NOMO-1 treated with dmso at 0.1 percent for 144 hours (cell line): ENCODE measurements around the gene INCA1.
A peak's percentile ranks its signal among the peaks of the same experiment; 100 is the strongest.

Experiments used
- DNase-seq: peaks from one replicate; lab custom pipeline; 2025; ENCODE audit not compliant: unreplicated experiment; lab: John Stamatoyannopoulos, UW

The INCA1 gene

DNA sequence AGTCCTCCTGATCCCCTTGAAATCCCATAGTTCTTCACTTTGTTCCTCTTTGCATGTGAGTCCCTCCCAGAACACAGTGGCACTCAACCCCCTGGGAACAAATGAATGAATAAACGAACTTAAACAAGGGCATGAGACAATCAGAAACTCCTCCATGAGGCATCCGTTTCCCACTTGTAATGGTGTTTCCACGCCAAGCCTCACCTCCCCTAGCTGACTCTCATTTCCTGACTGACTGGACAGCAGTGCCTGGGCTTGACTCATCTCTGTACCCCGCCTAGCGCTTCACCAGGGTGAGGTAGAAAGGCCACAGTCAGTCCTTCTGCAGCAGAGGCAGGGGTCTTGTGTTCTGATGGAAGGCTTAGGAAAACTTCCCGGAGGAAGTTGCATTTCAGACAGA, 14.6 kb upstream of the INCA1 start:
- no peak for DNase-seq

DNA sequence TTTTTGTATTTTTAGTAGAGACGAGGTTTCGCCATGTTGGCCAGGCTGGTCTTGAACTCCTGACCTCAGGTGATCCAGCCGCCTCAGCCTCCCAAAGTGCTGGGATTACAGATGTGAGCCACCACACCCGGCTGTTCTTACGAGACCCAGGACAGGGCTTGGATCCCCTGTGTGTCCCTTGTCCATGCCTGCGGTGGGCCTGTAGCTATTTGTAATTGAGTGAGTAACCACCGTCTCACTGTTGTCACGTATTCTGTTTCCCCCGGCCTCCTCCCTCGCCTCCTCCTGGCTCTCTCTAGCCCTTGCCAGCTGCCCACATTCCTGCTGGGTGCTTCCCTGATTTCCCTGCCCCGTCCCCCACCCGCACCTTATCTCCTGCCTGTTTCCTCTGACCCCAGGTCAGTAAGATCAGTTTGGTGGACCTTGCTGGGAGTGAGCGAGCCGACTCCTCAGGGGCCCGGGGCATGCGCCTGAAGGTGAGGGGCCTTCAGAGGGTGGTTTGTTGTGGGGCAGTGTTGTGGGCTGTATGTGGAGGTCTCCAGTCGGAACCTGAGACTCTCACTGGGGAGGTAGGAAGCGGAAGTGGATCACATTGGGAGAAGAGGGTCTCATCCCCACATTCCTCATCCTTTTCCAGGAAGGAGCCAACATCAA, 6.0 kb upstream of the INCA1 start:
- no peak for DNase-seq

DNA sequence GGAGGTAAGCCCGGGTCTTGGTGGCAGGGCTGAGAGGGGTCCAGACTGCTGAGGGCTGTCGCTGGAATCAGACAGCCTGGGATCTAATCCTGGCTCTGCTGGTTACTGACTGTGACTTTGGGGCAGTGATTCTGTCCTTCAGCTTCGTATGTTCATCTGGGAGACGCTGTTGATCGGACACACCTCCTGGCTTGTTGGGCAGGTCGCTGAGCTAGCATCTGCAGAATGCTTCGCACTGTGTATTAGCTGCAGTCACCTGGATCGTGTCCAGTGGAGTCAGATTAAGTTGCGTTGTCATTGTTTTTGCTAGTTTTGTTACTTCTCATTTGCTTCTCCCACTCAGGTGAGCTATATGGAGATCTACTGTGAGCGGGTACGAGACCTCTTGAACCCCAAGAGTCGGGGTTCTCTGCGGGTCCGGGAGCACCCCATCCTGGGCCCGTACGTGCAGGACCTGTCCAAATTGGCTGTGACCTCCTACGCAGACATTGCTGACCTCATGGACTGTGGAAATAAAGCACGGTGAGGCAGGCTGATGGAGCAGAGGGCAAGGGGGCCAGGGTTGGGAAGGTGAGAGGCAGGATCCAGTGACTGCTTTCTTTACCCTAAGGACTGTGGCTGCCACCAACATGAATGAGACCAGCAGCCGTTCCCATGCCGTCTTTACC, 4.9 kb upstream of the INCA1 start:
- DNase-seq, result no peak

DNA sequence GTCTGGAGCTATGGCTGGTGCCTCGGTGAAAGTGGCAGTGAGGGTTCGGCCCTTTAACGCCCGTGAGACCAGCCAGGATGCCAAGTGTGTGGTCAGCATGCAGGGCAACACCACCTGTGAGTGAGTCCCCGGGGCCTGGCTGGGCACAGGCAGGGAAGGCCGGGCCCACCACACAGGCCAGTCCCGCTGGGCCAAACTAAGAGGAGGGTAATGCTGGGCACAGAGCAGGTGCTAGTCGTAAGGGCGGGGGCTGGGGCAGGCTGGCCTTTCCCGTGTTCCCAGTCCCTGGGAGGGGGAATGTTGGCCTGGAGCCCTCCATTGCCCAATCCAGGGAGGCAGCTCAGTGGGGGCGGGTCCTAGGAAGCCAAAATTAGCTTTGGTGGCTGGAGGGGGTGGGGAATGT, 2.9 kb upstream of the INCA1 start:
- no peak for DNase-seq

DNA sequence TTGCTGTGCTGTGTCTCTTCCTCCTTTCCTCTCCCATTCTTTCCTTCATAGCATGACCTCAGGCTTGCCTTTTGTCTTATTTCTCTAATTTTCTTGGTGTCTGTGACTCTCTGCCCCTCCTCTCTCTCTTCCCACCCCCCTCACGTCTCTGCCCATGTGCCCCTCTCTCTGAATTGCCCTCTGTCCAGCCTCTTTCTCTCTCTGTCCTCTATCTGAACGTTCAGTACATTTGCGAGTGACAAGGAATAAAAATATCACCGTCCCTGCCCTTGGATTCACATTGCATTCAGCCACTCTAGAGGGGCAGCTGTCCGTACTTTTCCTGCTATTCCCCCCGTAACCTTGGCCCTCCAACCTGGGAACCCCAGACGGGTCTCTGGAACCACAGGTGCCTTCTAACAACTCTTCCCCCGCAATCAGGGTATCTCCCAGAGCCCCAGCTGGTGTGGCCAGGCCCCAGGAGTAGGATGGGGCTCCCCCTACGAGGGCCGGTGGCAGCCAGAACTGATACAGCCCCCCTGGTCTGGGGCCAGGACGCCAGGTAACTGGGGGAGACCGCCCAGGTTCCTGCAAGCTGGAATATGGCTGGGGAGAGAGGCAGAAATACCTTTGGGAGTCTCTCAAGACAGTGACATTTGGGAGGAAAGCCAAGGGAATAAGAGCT, 2.2 kb upstream of the INCA1 start:
- DNase-seq, result no peak

DNA sequence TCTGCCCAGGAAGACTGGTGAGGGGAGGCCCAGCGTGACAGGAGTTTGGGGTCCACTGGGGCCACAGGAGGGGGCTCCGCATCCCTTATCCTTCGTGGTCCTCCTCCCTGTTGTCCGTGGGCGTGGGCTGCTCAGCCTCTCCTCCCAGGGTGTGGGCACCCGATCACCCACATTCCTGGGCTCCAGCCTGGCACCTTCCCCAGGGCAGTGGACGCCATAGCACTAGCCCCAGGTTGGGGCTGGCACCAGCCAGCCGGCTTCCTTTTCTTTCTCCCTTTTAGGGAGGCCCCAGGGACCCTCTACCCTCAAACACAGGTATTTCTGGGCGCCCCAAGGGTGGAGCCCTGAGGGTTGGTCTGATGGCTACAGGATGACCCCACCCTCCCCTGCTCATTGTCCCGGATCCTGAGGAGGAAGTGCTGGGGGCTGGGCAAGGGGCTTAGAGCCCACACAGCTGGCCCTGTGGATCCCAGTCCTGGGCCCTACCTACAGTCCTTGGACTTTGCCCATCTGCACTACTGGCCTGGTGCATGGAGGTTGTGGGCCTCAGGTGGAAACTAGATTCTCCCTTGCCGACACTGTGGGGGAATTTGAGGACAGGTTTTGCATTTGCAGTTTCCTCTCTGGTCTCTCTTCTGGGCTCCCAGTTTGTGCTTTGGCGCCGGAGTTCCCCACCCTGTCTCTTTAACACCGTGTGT, 1.6 kb upstream of the INCA1 start:
- DNase-seq, result no peak

DNA sequence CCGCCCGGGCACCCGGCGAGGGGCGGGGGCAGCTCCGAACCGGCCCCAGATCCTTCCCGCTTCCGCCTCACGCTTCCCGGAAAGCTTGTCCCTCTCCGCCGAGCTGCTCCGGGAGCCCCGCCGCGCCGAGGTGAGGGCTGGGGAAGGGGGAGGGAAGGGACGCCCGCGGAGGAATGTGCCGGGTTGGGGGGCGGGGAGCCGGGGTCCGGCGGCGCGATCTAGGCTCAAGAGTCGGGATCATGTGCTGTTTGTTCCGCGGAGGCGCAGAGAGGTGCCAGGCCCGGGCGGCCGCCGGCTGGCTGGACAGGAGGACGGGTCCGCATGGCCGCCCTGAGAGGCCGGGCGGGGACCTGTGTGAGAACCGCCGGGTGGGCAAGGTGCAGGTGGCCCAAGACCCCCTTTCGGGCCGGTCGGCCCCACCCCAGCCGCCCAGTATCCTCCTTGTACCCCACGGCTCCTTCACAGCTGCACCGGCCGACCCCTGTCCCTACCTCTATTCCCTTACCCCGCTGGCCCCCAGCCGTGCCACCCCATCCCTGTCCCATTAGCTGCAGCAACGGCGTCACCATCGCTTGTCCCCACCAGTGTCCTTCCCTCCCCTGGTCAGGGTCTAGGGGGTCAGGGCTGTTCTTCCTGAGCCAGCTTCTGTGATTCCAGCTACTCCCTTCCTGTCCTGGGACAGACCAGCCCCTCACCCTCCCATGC, 857 bp upstream of the INCA1 start:
- no peak for DNase-seq

DNA sequence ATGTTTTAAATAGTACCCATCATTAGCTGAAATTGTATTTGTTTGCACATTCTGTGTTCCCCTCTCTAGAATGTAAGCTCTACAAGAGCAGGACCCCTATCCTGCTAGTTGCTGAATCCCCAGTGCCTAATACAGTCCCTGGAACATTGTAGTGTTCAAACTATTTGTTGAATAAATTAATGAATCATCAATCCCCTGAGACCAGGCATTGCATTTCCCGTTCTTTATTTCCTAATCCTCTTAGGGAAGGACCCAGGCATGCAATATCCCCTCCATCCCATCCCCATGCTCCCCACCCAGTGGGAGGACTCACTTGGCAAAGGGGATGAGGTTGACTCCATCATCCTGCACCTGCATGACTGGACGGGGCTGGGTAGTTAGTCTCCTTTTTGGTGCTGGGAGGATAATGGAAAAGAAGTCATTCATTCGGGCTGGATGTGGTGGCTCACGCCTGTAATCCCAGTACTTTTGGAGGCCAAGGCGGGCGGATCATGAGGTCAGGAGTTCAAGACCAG, 3.2 kb downstream of the INCA1 start:
- no peak for DNase-seq

DNA sequence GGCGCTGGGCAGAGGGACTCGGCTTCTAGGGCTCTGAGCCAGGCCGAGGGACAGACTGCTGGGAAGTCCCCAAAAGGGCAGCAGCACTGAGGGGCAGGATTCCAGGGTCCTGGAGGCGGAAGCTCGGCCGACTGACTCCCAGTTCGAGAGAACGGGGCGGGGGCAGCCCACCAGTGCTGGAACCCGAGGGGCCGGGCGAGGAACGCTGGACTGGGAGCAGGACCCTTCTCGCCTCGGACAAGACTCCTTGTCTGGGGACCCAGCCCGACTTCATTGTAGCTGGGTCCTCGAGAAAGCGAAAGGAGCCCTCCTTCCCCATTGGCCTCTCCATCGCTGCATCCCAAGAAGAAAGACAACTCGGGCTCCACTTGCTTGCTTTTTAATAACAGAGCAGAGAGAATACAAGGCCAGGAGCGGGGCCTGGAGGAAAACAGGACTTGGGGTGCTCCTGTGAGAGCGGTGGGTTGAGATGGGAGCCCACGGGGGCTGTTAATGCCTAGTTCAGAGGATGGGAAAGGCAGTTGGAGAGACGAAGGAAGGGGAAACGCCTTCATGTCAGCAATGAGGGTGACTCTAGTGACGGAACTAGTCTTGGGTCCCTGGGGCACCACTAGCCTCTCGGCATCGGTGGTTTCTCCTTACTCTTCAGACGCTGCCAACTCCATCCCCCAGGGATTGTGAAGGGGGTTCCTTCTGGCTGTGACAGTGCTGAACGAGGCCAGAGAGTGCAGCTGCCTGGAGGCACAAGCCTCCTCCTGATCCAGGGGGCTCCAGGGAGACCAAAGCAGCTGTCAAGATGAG, 9.4 kb downstream of the INCA1 start:
- no peak for DNase-seq

DNA sequence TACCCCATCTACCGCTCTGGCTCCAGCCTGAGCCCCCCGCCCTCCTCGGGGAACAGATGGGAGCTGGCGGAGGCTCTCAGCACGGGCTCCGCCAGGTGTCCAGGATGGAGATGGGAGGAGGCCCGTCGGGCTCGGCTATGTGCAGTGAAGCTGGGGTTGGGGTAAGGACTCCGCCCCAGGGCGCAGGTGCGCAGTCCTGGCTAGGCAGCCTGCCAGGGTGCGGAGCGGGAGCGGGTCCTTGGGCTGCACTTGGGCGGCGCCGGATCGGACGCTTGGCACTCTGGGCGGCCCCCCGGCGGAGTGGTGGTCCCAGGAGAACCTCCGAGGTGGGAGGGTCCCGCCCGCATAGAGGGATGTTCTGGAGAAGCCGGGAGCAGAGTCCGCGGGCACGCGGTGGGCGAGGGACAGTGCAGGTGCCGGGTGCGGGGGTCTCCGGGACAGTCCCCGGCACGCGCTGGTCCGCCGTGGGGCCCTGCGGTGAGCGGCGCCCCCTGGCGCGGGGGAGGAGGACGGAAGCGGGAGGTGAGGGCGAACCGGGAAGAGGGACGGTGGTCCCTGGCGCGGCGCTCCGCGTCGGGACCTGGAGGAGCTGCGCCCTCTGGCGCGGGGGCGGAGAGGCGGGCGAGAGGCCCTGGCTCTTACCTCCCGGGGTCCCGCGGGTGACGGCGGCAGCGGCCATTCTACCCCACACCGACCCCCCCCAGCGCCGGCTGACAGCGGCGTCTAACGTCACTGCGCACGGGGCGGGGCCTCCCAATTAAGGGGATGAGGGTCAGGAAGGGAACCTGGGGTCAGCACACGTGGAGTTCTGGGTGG, 10.2 kb downstream of the INCA1 start, which contains the start of gene CAMTA2:
TSS of gene CAMTA2 (minus strand) at position 725 of the 816 bp plus-strand sequence. CDS start 1,453 bp downstream, outside the sequence.
- DNase-seq, result peak; percentile 72

DNA sequence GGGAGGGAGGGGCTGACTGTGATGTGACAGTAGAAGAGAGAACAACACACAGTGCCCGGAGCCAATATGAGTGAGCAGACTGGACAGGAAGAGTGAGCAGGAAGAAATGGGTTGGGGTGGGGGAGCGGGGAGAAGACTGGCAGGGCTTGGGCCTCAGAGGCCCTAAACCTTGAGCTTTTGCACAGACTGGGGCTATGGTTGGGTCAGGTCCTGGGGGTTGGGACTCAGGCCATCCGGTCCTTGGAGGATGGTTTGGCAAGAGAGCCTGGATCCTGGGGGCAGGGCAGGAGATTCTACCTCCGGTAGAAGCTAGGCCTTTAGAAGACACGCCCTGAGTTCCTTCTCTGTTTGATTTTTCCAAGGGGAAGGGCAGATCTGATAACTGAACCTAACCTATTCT, 10.9 kb downstream of the INCA1 start:
- DNase-seq, result no peak

DNA sequence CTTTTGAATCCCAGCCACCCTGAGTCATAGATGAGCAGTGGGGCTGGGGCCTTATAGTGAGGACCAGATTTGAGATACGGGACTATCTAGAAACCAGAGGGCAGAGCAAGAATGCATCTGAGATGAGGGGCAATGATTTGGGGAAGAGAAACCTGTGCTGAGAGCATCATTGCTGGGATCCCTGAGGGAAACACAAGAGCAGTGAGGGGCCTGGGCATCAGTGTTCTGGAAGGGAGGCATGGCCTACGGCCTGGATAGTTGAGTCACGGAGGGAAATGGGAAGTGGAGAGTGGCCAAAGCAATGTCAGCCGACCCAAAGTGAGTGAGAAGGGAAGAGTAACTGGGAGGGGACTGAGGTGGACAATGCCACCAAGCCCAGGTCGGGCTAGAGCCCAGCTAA, 15.0 kb downstream of the INCA1 start:
- DNase-seq, result no peak

DNA sequence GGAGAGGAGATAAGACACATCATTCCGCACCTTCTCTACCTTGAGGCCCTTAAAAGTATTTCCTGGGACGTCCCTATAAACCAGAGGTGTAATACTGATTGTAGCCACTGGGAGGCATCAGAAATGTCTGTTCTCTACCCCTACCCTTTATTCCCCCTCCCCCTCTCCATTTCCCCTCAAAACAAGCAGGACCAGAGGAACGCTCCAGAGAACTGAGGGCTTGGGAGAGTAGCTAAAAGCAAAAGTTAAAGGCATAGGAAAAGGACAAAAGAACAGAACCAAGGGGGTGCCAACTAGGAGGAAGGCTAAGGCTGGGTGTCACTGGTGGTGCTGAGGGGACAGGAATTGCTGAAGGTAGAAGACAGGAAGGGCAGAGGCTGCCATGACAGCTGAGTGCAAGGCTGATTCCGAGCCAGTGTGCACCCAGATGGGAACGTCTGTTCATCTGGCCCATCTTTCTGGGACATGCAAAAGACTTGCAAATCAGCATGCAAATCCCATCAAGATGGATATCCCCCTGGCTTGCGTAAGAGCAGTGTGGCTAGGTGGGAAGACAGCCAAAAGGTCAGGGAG, 16.6 kb downstream of the INCA1 start:
- no peak for DNase-seq

DNA sequence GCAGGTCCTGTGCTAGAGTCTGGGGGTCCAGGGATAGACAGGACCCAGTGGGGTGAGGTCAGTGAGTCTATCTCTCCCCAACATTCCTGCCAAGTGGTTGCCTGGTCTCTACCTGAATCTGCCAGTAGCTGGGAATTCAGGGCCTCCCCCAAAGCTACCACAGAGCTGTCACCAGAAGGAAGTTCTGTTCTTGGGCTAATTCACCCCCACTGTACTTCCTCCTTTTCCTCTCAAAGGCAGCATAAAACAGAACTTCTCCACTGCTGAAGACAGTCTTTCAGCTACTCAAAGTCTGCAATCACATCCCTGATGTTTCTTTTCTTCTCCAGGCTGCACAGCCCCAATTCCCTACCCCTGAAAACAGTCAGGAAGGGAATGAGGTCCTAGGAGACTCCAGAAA, 18.6 kb downstream of the INCA1 start:
- peak; percentile 60 for DNase-seq

DNA sequence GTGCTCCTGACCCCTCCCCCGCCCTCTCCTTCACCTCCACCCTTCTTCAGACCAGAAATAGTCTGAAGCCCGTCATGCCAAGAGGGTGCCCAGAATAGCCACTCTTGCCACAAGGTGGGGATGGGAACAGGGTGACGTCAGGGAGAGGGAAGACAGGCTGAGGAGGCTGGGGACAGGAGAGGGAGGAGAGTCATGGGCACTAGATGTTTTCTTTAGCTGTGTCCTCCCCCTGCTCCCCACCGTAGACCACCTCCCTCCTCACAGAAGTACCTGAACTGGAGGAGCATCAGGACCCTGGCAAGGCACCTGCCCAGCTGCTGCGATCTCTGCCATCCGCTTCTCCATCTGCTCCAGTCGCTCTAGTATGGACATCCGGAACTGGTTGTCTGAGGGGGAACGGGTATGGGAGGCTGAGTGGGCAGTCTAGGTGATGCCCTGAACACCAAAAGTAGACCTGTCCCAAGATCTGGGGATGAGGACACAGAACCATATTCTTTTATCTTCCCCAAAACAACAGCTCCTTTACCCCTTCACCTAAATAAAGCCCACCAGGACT, 23.1 kb downstream of the INCA1 start:
- DNase-seq, result no peak

DNA sequence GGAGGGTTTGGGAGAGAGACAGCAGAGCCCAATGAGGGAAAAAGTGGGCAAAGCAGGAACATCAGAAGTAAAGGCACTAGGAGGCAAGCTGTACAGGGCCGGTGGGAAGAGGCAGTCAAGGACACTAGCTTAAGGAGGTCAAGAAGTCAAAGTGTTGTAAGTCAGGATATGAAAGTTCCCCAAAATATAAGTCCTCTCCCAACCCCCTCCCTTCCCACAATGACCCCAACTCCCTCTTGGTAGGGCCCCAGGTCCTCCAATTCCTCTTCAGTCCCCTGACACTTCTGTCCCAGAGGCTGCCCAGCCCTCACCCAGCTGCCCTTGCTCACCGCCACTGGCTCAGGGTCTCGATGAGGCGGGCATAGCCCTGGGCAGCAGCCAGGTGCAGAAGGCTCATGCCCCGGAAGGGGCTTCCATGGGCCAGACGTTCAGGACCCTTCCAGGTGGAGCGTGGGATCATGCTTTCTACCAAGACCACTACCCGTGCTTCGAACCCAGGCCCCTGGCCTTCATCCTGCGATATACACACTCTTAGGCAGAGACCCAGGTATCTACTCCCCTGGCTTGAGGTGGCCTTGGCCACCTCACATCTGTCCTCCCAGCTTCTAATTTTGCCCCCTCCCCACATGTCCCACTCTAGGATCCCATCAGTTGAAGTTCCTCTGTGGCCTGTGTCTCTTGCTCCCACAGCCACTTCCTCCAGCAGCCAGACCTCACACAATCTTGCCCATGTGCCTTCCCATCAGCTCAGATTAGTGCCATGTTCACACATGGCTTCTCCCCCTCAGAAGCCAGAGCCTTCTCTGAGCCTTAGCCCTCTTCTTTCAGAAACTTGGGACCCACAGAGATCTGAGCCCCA, 23.8 kb downstream of the INCA1 start:
- no peak for DNase-seq

DNA sequence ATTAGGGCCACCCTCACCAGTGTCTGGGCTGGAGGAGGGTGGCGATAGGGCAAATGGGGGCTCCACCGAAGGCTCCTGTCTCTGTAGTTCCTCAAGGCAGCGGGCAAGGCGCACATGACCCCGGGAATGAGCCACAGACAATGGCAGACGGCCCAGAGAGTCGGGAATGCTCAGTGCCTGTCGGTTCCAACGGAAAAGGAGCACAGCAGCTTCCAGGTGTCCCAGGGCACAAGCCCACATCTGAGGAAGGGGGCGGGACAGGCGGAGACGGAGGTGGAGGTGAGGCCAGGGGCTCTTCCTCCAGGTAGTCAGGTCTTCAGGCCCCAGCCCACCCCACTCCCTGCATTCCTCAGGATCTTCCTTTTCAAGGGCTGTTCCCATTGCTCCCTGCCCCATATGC, 24.6 kb downstream of the INCA1 start:
- DNase-seq, result no peak

DNA sequence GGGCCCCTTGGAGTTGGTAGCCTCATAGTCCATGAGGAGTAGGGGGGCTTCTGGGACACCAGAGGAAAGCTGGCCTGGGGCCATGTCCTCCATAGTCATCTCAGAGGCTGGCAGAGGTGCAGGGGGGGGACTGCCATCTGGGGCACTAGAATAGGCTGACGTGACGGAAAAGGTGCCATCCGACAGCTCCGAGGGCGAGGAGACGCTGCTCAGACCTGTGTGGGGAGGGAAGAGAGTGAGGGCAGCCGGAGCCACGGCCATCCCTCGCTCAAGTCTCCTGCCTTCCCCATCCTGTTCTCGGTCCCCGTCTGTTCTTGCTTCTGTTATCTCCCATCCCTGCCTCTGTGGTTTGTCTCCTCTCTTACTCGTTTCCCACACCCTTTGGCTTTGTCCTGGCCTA, 25.0 kb downstream of the INCA1 start:
- DNase-seq, result no peak
